CD4-positive, alpha-beta memory T cell (primary cell): ENCODE data around the gene MYO9B. TPM values are rescaled to one million over a fixed set of nuclear protein-coding genes. Genes with fewer than 3 reads are reported as not detected.

Source experiments
- CTCF ChIA-PET: fragments of 350-600 bp; sonication (Branson Sonifier 250); formaldehyde crosslinking; loops from one replicate; lab custom pipeline; 2021; ENCODE audit warnings: inconsistent platforms; ENCODE audit not compliant: partially characterized antibody; lab: Charles Lee
- POLR2A ChIA-PET: fragments of 350-600 bp; sonication (Branson Sonifier 250); formaldehyde crosslinking; loops from one replicate; lab custom pipeline; 2021; ENCODE audit not compliant: partially characterized antibody; lab: Charles Lee
- DNase-seq, 5 donors: peaks; one replicate each; pipeline versions ENCODE4 v3.0.0 to v3.0.0-alpha.2; 2020 to 2022; ENCODE audit warnings: mixed read lengths in 1 of 5
- H3K27ac ChIP-seq: one replicate; pipeline ENCODE4 v1.7.0; 2013; ENCODE audit warnings: low read depth, low read length
- H3K27me3 ChIP-seq: 2 replicates; pipeline ENCODE4 v1.7.0; 2013; ENCODE audit warnings: mild to moderate bottlenecking, low read length, moderate library complexity; ENCODE audit not compliant: insufficient read depth
- H3K36me3 ChIP-seq: 2 replicates; pipeline ENCODE4 v1.7.0; 2013; ENCODE audit warnings: mild to moderate bottlenecking, low read length, moderate library complexity; ENCODE audit not compliant: insufficient read depth
- H3K4me1 ChIP-seq: 2 replicates; pipeline ENCODE4 v1.7.0; 2013; ENCODE audit warnings: mild to moderate bottlenecking, low read length, moderate library complexity; ENCODE audit not compliant: insufficient read depth
- H3K4me3 ChIP-seq, 2 donors: one replicate each; pipeline ENCODE4 v1.7.0; 2013; ENCODE audit warnings: low read length in 2 of 2, mild to moderate bottlenecking in 1 of 2
- H3K9me3 ChIP-seq, 2 donors: one replicate each; pipeline ENCODE4 v1.7.0; 2013; ENCODE audit warnings: low read length in 2 of 2, control low read depth in 1 of 2; ENCODE audit not compliant: control insufficient read depth in 1 of 2
- H3K27ac Mint-ChIP-seq, 7 donors: one replicate each; pipeline ENCODE4 v1.8.0; 2020 to 2021; ENCODE audit warnings: mixed read lengths in 7 of 7, mild to moderate bottlenecking in 6 of 7, inconsistent platforms in 3 of 7, moderate library complexity in 3 of 7
- H3K27me3 Mint-ChIP-seq, 2 donors: one replicate each; pipeline ENCODE4 v1.8.0; 2020 to 2021; ENCODE audit warnings: mixed read lengths in 2 of 2
- H3K36me3 Mint-ChIP-seq, 2 donors: one replicate each; pipeline ENCODE4 v1.8.0; 2020 to 2021; ENCODE audit warnings: mixed read lengths in 2 of 2, inconsistent platforms in 1 of 2, mild to moderate bottlenecking in 1 of 2
- H3K4me1 Mint-ChIP-seq, 4 donors: one replicate each; pipeline ENCODE4 v1.8.0; 2020 to 2021; ENCODE audit warnings: mixed read lengths in 4 of 4, mild to moderate bottlenecking in 1 of 4
- H3K4me3 Mint-ChIP-seq, 8 donors: one replicate each; pipeline ENCODE4 v1.8.0; 2020 to 2021; ENCODE audit warnings: mixed read lengths in 8 of 8, mild to moderate bottlenecking in 7 of 8, moderate library complexity in 6 of 8, inconsistent platforms in 3 of 8
- H3K9me3 Mint-ChIP-seq, 8 donors: one replicate each; pipeline ENCODE4 v1.8.0; 2020 to 2021; ENCODE audit warnings: mixed read lengths in 8 of 8, mild to moderate bottlenecking in 5 of 8, inconsistent platforms in 3 of 8, moderate library complexity in 1 of 8
- intact Hi-C: fragments of 100-400 bp; cut with micrococcal nuclease; formaldehyde crosslinking; loops from one replicate; pipeline ENCODE4 v1.15.1; 2023
- polyA plus RNA-seq, 2 donors: library from polyadenylated mRNA; unstranded; fragments of 300-500 nt; fragmentation: Illumina TruSeq; gene quantifications; one replicate each; pipeline ENCODE4 v1.2.3, GENCODE V29; 2021
- total RNA-seq, 2 experiments: library from RNA; stranded (reverse); gene quantifications; one replicate each; pipeline ENCODE4 v1.2.3, GENCODE V29; 2021

The MYO9B gene
- total and polyA plus RNA-seq, 4 experiments from 2014 or later = 1.3 to 181 (median 101) TPM

DNA sequence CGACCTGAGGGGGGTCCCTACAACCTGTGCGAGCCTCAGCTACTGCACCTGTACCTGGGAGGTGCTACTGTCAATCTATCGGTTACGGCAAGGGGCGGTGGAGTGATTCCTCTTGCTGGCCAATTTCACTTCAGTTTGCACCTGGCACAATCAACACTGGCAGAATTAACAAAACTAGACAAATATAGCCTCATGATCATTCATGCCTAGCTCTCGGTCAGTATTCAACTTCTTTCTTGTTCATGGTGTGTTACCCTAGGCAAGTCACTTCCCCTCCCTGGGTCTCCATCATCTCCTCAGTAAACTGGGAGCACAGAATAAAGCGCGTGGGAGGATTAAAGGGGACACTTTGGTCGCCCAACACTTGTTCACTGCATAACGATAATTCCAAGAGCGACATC lies 943 bp upstream of the MYO9B start:
- Histone ChIP-seq H3K36me3 (peaks cover 23% of the 10 kb centered on the region), H3K9me3 (no peaks in the 10 kb centered on the region), H3K27me3 (no peaks in the 10 kb centered on the region), H3K4me3 (peak overlapping the region; percentile 91 to 93), H3K4me1 (peaks cover 49% of the 10 kb centered on the region), H3K27ac (peak overlapping the region; percentile 77)
- peaks cover 9 to 32% of the 10 kb centered on the region in 2 donors for H3K36me3 Mint-ChIP-seq
- no peaks in the 10 kb centered on the region for H3K9me3 Mint-ChIP-seq
- ChIA-PET POLR2A (interaction anchor here (0.7 to 5.6 kb wide), 15 partner anchors 9 to 234 kb away, joined by 3 to 84 read pairs (median 5); partner anchors contain the start of genes BABAM1, DDA1, MRPL34 and OCEL1), CTCF (interaction anchor here (1.0 to 2.0 kb wide), 3 partner anchors 23 to 208 kb away, joined by 3 to 9 read pairs (median 5); no protein-coding TSS in a partner anchor)
- H3K27me3 Mint-ChIP-seq = no peaks in the 10 kb centered on the region
- peak in 1 of 5 donors; percentile 24 for DNase-seq
- H3K4me3 Mint-ChIP-seq = peak overlapping the region; percentile 94 to 98 (median 96)
- H3K4me1 Mint-ChIP-seq = peaks cover 36 to 79% (median 50%) of the 10 kb centered on the region in 4 donors
- peak overlapping the region; percentile 89 to 98 (median 98) for H3K27ac Mint-ChIP-seq
- intact Hi-C loops = loop anchor here (1.0 to 2.0 kb wide), 8 partner anchors 7 to 263 kb away; partner anchors contain the start of genes BABAM1, GTPBP3, OCEL1 and USE1

DNA sequence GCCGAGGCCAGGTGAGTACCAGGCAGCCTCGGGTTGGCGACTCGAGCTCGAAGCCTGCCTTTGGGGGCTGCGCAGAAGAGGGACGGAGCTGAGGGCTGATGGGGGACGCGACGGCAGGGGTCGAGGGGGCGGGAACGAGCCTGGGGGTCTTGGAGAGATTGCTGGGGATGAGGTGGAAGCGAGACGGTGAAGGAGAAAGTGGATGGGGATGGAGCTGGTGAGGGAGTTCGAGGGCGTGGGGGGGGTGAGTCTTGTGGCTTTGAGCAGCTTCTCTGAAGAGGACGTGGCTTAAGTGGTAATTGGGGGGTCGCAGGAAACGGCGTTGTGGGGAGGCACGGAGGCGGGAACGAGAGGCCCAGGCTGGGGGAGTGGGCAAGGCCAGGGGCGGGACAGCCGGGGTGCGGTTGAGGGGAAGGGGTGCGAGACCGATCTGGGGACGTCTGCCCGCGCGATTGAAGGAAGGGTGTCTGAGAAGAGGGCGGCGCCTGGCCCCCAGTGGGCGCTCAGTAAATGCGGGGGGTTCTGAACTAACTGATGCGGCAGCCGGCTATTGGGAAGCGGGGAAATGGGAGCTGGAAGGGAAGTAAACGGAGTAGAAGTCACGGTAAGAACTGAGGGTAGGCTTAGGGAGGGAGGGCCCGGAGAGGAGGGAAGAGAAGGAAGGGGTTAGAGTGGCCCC lies 426 bp downstream of the MYO9B start:
- ChIA-PET POLR2A (interaction anchor here (0.8 to 5.6 kb wide), 16 partner anchors 10 to 447 kb away, joined by 3 to 84 read pairs (median 6); partner anchors contain the start of genes BABAM1, DDA1, OCEL1 and USE1), CTCF (interaction anchor here (0.8 to 1.9 kb wide), 6 partner anchors 10 to 229 kb away, joined by 3 to 7 read pairs (median 4); partner anchors contain the start of gene OCEL1)
- Mint-ChIP-seq H3K9me3 (no peaks in the 10 kb centered on the region), H3K36me3 (peaks cover 3 to 26% of the 10 kb centered on the region in 2 donors), H3K27ac (peak overlapping the region; percentile 89 to 99 (median 98)), H3K4me1 (peaks cover 40 to 75% (median 55%) of the 10 kb centered on the region in 4 donors), H3K4me3 (peak overlapping the region; percentile 95 to 100 (median 98)), H3K27me3 (no peaks in the 10 kb centered on the region)
- no peaks in the 10 kb centered on the region for H3K9me3 ChIP-seq
- intact Hi-C loops = loop anchor here (1.0 to 2.0 kb wide), 8 partner anchors 9 to 261 kb away; partner anchors contain the start of genes BABAM1, GTPBP3, OCEL1 and USE1
- H3K27ac ChIP-seq = peak overlapping the region; percentile 76
- peaks cover 60% of the 10 kb centered on the region for H3K4me1 ChIP-seq
- peak overlapping the region; percentile 66 to 77 for H3K4me3 ChIP-seq
- H3K27me3 ChIP-seq = no peaks in the 10 kb centered on the region
- DNase-seq = peak; percentile 41 to 65 (median 43)
- H3K36me3 ChIP-seq = peaks cover 15% of the 10 kb centered on the region

- peaks cover 9% of the 10 kb centered on the region for H3K36me3 ChIP-seq
- intact Hi-C loops = no loop called here
- DNase-seq = peak in 4 of 5 donors; percentile 19 to 31 (median 25)
- ChIA-PET POLR2A (interaction anchor here (0.8 to 5.6 kb wide), 15 partner anchors 9 to 447 kb away, joined by 3 to 84 read pairs (median 6); partner anchors contain the start of genes BABAM1, DDA1, OCEL1 and USE1), CTCF (interaction anchor here (0.7 to 1.9 kb wide), 8 partner anchors 10 to 229 kb away, joined by 3 to 7 read pairs (median 4); partner anchors contain the start of gene OCEL1)
- H3K27ac ChIP-seq = peak overlapping the region; percentile 76
- peaks cover 60% of the 10 kb centered on the region for H3K4me1 ChIP-seq
- Mint-ChIP-seq H3K36me3 (peaks cover 0 to 22% of the 10 kb centered on the region in 2 donors), H3K4me3 (peak overlapping the region; percentile 95 to 100 (median 98)), H3K4me1 (peaks cover 40 to 73% (median 57%) of the 10 kb centered on the region in 4 donors), H3K27me3 (no peaks in the 10 kb centered on the region), H3K9me3 (no peaks in the 10 kb centered on the region), H3K27ac (peak overlapping the region; percentile 89 to 99 (median 98))
- no peaks in the 10 kb centered on the region for H3K9me3 ChIP-seq
- H3K27me3 ChIP-seq = no peaks in the 10 kb centered on the region
- peak overlapping the region; percentile 66 to 77 for H3K4me3 ChIP-seq
Measured at GRCh38 chr19:17076543-17076991, 990 bp downstream of the MYO9B start.

DNA sequence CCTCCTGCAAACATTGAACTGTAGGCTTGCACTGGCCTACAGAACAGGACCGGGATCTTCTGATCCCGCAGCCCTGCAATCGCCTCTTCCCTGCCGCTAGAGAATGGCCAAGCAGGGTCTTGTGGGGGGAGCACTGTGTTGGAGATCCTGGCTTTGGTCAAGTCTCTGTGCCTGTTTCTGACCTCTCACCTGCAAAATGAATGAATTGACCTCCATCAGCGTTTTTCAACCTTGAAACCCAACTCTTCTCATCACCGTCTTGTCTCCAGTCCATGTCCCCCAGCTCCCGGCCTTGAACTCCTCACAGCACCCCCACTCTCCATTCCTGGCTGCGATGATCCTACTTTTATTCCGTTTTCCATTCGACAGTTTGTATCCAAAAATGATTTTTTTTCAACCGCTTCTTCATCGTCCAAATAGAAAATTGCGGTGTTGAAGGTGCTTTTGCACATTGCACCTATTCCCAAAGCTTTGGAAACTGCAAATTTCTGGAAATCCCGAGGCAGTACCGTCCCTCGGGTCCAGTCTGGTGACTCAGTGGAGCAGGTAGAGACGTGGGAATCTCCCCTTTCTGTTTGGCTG lies 2.0 kb downstream of the MYO9B start:
- no peaks in the 10 kb centered on the region for H3K27me3 ChIP-seq
- Mint-ChIP-seq H3K36me3 (peaks cover 0 to 27% of the 10 kb centered on the region in 2 donors), H3K27me3 (no peaks in the 10 kb centered on the region), H3K9me3 (peaks cover 0 to 2% (median 0%) of the 10 kb centered on the region in 8 donors), H3K27ac (peak overlapping the region in 5 of 7 donors; percentile 22 to 89 (median 77)), H3K4me1 (peaks cover 46 to 81% (median 64%) of the 10 kb centered on the region in 4 donors), H3K4me3 (peak overlapping the region; percentile 68 to 100 (median 98))
- ChIA-PET POLR2A (interaction anchor here (5.6 kb wide), 1 partner anchor 48 kb away, joined by 84 read pairs; no protein-coding TSS in a partner anchor), CTCF (interaction anchor here (0.9 to 1.9 kb wide), 4 partner anchors 9 to 107 kb away, joined by 3 to 7 read pairs (median 4); no protein-coding TSS in a partner anchor)
- H3K4me3 ChIP-seq = no peak overlapping the region
- no peaks in the 10 kb centered on the region for H3K9me3 ChIP-seq
- no peak overlapping the region for H3K27ac ChIP-seq
- intact Hi-C loops = no loop called here
- no peak for DNase-seq
- peaks cover 5% of the 10 kb centered on the region for H3K36me3 ChIP-seq
- H3K4me1 ChIP-seq = peaks cover 65% of the 10 kb centered on the region

DNA sequence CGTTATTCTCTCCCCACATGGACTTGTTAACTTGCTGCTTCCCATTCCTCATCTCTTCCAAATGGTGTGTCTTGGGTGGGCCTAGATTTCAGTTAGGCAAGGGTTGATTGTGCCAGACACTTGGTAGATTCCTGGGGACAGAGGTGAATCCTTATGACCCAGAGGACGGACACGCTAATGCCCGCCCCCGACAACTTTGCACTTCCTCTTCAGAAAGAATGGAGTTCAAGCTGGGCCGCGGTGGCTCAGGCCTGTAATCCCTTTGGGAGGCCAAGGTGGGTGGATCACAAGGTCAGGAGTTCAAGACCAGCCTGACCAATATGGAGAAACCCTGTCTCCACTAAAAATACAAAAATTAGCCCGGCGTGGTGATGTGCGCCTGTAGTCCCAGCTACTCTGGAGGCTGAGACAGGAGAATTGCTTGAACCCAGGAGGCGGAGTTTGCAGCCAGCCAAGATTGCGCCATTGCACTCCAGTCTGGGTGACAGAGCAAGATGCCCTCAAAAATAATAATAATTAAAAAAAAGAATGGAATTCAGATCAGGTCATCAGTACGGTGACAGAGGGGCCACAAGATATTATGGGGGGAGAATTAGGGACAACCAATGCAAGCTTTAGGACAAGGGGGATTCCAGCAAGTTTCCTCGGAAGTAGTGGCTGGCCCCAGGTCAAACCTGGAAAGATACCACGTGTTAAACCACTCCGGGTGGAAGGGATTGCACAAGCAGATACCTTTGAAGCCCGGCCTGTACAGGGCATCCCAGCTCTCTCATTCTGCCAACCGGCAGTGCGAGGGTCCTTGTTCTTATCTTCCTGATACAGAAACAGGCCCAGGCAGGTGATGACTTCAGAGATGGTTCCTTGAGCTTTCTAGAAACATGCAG lies 2.7 kb downstream of the MYO9B start:
- DNase-seq = no peak
- ChIA-PET CTCF (no interaction called here), POLR2A (interaction anchor here (2.3 to 5.6 kb wide), 3 partner anchors 47 to 106 kb away, joined by 6 to 84 read pairs (median 14); no protein-coding TSS in a partner anchor)
- H3K4me3 ChIP-seq = no peak overlapping the region
- H3K9me3 Mint-ChIP-seq = peaks cover 0 to 2% (median 0%) of the 10 kb centered on the region in 8 donors
- peak overlapping the region; percentile 60 to 100 (median 96) for H3K4me3 Mint-ChIP-seq
- intact Hi-C loops = no loop called here
- no peaks in the 10 kb centered on the region for H3K27me3 ChIP-seq
- no peak overlapping the region for H3K27ac ChIP-seq
- H3K36me3 ChIP-seq = no peaks in the 10 kb centered on the region
- H3K9me3 ChIP-seq = no peaks in the 10 kb centered on the region
- no peaks in the 10 kb centered on the region for H3K27me3 Mint-ChIP-seq
- H3K27ac Mint-ChIP-seq = peak overlapping the region in 6 of 7 donors; percentile 65 to 86 (median 74)
- peaks cover 45 to 84% (median 65%) of the 10 kb centered on the region in 4 donors for H3K4me1 Mint-ChIP-seq
- H3K4me1 ChIP-seq = peaks cover 61% of the 10 kb centered on the region
- H3K36me3 Mint-ChIP-seq = peaks cover 0 to 31% of the 10 kb centered on the region in 2 donors
